ENCODE results near the gene NECAB2. TPM values are rescaled to one million over a fixed set of nuclear protein-coding genes. Genes with fewer than 3 reads are reported as not detected.

NECAB2 gene
- total RNA-seq, 1 donor from 2014 or later, result 1.8 TPM

- H3K9me3 Mint-ChIP-seq, result no peaks in the 10 kb centered on the region
These were observed 81.5 kb downstream of the NECAB2 start for GRCh38 chr16:84049403-84050060.

DNA sequence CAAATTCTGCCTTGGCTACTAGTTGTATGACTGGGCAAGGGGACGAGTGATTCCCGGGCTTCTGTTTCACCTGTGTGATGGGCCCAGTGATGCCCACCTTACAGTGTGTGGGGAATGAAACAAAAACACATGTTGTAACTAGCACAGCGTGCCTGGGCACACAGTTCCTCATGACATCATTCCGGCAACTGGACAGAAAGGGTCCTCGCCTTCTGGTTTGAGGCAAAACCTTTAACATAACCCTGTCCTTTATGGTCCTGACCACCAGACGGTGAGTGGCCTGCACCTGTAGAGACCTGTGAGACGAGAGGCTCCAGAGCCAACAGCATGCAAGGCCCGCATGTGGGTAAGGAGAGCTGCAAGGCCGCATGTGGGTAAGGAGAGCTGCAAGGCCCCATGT is 82.3 kb downstream of the NECAB2 start:
- Mint-ChIP-seq H3K4me3 (no peak overlapping the region), H3K4me1 (no peaks in the 10 kb centered on the region), H3K9me3 (no peaks in the 10 kb centered on the region), H3K27ac (no peak overlapping the region), H3K36me3 (peaks cover 23% of the 10 kb centered on the region), H3K27me3 (ENCODE audit: low read depth) (no peaks in the 10 kb centered on the region)
- DNase-seq (ENCODE audit: low spot score in 2 of 2, unreplicated experiment in 2 of 2), result no peak
- TF ChIP-seq, protein P1, sequence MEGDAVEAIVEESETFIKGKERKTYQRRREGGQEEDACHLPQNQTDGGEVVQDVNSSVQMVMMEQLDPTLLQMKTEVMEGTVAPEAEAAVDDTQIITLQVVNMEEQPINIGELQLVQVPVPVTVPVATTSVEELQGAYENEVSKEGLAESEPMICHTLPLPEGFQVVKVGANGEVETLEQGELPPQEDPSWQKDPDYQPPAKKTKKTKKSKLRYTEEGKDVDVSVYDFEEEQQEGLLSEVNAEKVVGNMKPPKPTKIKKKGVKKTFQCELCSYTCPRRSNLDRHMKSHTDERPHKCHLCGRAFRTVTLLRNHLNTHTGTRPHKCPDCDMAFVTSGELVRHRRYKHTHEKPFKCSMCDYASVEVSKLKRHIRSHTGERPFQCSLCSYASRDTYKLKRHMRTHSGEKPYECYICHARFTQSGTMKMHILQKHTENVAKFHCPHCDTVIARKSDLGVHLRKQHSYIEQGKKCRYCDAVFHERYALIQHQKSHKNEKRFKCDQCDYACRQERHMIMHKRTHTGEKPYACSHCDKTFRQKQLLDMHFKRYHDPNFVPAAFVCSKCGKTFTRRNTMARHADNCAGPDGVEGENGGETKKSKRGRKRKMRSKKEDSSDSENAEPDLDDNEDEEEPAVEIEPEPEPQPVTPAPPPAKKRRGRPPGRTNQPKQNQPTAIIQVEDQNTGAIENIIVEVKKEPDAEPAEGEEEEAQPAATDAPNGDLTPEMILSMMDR (IDR thresholded peaks at IDR 0.05; ENCODE audit: unreplicated experiment), result no peak

More at GRCh38 chr16:84049403-84050060, 81.5 kb downstream of the NECAB2 start:
- Mint-ChIP-seq H3K4me1 (no peaks in the 10 kb centered on the region), H3K27ac (no peak overlapping the region), H3K27me3 (ENCODE audit: low read depth) (peaks cover 2% of the 10 kb centered on the region), H3K4me3 (no peak overlapping the region), H3K36me3 (peaks cover 22% of the 10 kb centered on the region)
- no peak for DNase-seq (ENCODE audit: low spot score in 2 of 2, unreplicated experiment in 2 of 2)
- TF ChIP-seq, protein P1 (IDR thresholded peaks at IDR 0.05; ENCODE audit: unreplicated experiment), result no peak

GRCh38 chr16:84052071-84052622 is 84.1 kb downstream of the NECAB2 start:
- Mint-ChIP-seq H3K27ac (no peak overlapping the region), H3K4me1 (no peaks in the 10 kb centered on the region), H3K27me3 (ENCODE audit: low read depth) (no peaks in the 10 kb centered on the region), H3K9me3 (no peaks in the 10 kb centered on the region), H3K4me3 (no peak overlapping the region), H3K36me3 (peaks cover 33% of the 10 kb centered on the region)
- DNase-seq (ENCODE audit: low spot score in 2 of 2, unreplicated experiment in 2 of 2), result no peak
- TF ChIP-seq, protein P1 (IDR thresholded peaks at IDR 0.05; ENCODE audit: unreplicated experiment), result no peak

Other genes with a start within 250 kb of the NECAB2 start
- gene HSBP1, start 160.3 kb upstream of the NECAB2 start, total RNA-seq, result 137 to 139 TPM (median 138 TPM) in 3 replicates
- 6.9 to 7.4 TPM (median 7.4 TPM) in 3 replicates for gene MLYCD, start 69.1 kb upstream of the NECAB2 start, total RNA-seq
- 2.2 to 2.5 TPM (median 2.3 TPM) in 3 replicates for gene OSGIN1, start 15.0 kb upstream of the NECAB2 start, total RNA-seq
- not detected in 3 replicates for gene SLC38A8, start 74.6 kb downstream of the NECAB2 start, total RNA-seq
- 143 to 146 TPM (median 146 TPM) in 3 replicates for gene MBTPS1, start 148.7 kb downstream of the NECAB2 start, total RNA-seq
- 47.6 to 50.0 TPM (median 48.9 TPM) in 3 replicates for gene HSDL1, start 176.9 kb downstream of the NECAB2 start, total RNA-seq
- 0.18 to 0.47 TPM (median 0.22 TPM) in 3 replicates for gene DNAAF1, start 177.1 kb downstream of the NECAB2 start, total RNA-seq
- 84.0 to 88.6 TPM (median 84.3 TPM) in 3 replicates for gene TAF1C, start 218.8 kb downstream of the NECAB2 start, total RNA-seq
- 0.34 TPM in 1 of 3 replicates, not detected in the others for gene ADAD2, start 222.9 kb downstream of the NECAB2 start, total RNA-seq